GM06990 (cell line): ENCODE results near the gene GSC.

Experiments used
- DNase-seq: peaks from one replicate; pipeline ENCODE4 v3.0.0-alpha.2; 2011; ENCODE audit not compliant: insufficient read length; ENCODE audit errors: extremely low read depth
- H3K27me3 ChIP-seq: replicated peaks from 2 replicates; pipeline ENCODE4 v1.6.0; 2011; ENCODE audit warnings: low read length; ENCODE audit not compliant: control insufficient read depth, insufficient read depth
- H3K36me3 ChIP-seq: 2 replicates; pipeline ENCODE4 v1.5.1; 2011; ENCODE audit warnings: low read length; ENCODE audit not compliant: control insufficient read depth, insufficient read depth
- H3K4me3 ChIP-seq: replicated peaks from 2 replicates; pipeline ENCODE4 v1.5.1; 2011; ENCODE audit warnings: low read depth, mild to moderate bottlenecking, control low read depth, low read length
- CTCF ChIP-seq: IDR thresholded peaks from 2 replicates; pipeline ENCODE4 v1.5.1; 2011; ENCODE audit warnings: low read length, control low read depth, mild to moderate bottlenecking, inconsistent platforms; ENCODE audit not compliant: insufficient read depth, poor library complexity, severe bottlenecking

GSC gene

GRCh38 chr14:94754391-94754942 lies 15.4 kb downstream of the GSC start:
- no peak overlapping the region for H3K4me3 ChIP-seq
- no peaks in the 10 kb centered on the region for H3K27me3 ChIP-seq
- H3K36me3 ChIP-seq = no peaks in the 10 kb centered on the region
- no peak for DNase-seq
- TF ChIP-seq CTCF = no peak

- DNase-seq = no peak
Observed at GRCh38 chr14:94752591-94753436, 17.1 kb downstream of the GSC start.

GRCh38 chr14:94751956-94752355 lies 18.0 kb downstream of the GSC start:
- no peaks in the 10 kb centered on the region for H3K36me3 ChIP-seq
- H3K4me3 ChIP-seq = no peak overlapping the region
- TF ChIP-seq CTCF = no peak
- no peaks in the 10 kb centered on the region for H3K27me3 ChIP-seq
- no peak for DNase-seq

More at GRCh38 chr14:94752591-94753436, 17.1 kb downstream of the GSC start:
- TF ChIP-seq CTCF = no peak
- H3K36me3 ChIP-seq = no peaks in the 10 kb centered on the region
- no peaks in the 10 kb centered on the region for H3K27me3 ChIP-seq
- H3K4me3 ChIP-seq = no peak overlapping the region

- no peaks in the 10 kb centered on the region for H3K36me3 ChIP-seq
- TF ChIP-seq CTCF = no peak
Observed at GRCh38 chr14:94751321-94751720, 18.6 kb downstream of the GSC start.

GRCh38 chr14:94750371-94750770 lies 19.5 kb downstream of the GSC start:
- no peak for TF ChIP-seq CTCF
- no peak for DNase-seq
- Histone ChIP-seq H3K36me3 (no peaks in the 10 kb centered on the region), H3K4me3 (no peak overlapping the region), H3K27me3 (no peaks in the 10 kb centered on the region)

More at GRCh38 chr14:94751321-94751720, 18.6 kb downstream of the GSC start:
- Histone ChIP-seq H3K27me3 (no peaks in the 10 kb centered on the region), H3K4me3 (no peak overlapping the region)
- no peak for DNase-seq
